HCT116 (cell line): ENCODE results near the gene NASP. TPM values are rescaled to one million over a fixed set of nuclear protein-coding genes. Genes with fewer than 3 reads are reported as not detected.

Source experiments
- ATAC-seq: fragments of 200-7000 bp; cut with Tn5 transposase; 2 replicates; pipeline ENCODE4 v1.9.1; 2020; ENCODE audit warnings: mild to moderate bottlenecking, moderate library complexity
- BruUV-seq: library from RNA; stranded (reverse); fragments of 400-500 nt; replicated peaks from 2 replicates; lab custom pipeline; 2021; lab: Mats Ljungman, UMichigan
- CTCF ChIA-PET: fragments of 300-600 bp; sonication (Branson Sonifier 250); formaldehyde crosslinking; loops from one replicate; lab custom pipeline; 2021; ENCODE audit warnings: antibody characterized with exemption; lab: Charles Lee
- POLR2A ChIA-PET: fragments of 300-600, 350-600 bp; sonication (Branson Sonifier 250); formaldehyde crosslinking; loops from one replicate; lab custom pipeline; 2021; ENCODE audit warnings: antibody characterized with exemption; lab: Charles Lee
- RAD21 ChIA-PET, 2 experiments: fragments of 300-600 bp; sonication (Branson Sonifier 250); formaldehyde crosslinking; loops; one replicate each; lab custom pipeline; 2023; ENCODE audit warnings: low total read pairs in 2 of 2; ENCODE audit not compliant: uncharacterized antibody in 2 of 2, unreplicated experiment in 2 of 2, low non-redundant PET in 1 of 2; lab: Charles Lee
- DNase-seq: peaks from one replicate; pipeline ENCODE4 v3.0.0-alpha.2; 2010; ENCODE audit warnings: low read depth, low spot score
- H2AFZ ChIP-seq: fragments of 200-600 bp; shearing (Covaris generic), sonication (generic); 2 replicates; pipeline ENCODE4 v1.6.1; 2017; ENCODE audit warnings: low read depth, mixed run types, mixed read lengths, antibody characterized with exemption, low read length; ENCODE audit not compliant: poor library complexity, severe bottlenecking
- H3K27ac ChIP-seq: 2 replicates; pipeline ENCODE4 v1.5.1; 2012; ENCODE audit warnings: low read depth, low read length
- H3K27me3 ChIP-seq: fragments of 200-600 bp; sonication (generic); 2 replicates; pipeline ENCODE4 v1.6.1; 2016; ENCODE audit warnings: mixed run types, low read length, mixed read lengths; ENCODE audit not compliant: insufficient read depth
- H3K36me3 ChIP-seq, 2 experiments: fragments of 200-500 bp in 1 of 2; fragments of 200-600 bp in 1 of 2; sonication (Bioruptor generic) in 1 of 2; sonication (generic) in 1 of 2; 2 replicates each; pipeline versions ENCODE4 v1.5.1 to v1.6.1; 2014 to 2016; ENCODE audit warnings: low read length in 2 of 2, inconsistent platforms in 1 of 2, mixed read lengths in 1 of 2, mixed run types in 1 of 2; ENCODE audit not compliant: insufficient read depth in 2 of 2, control insufficient read depth in 1 of 2
- H3K4me1 ChIP-seq, 2 experiments: fragments of 200-600 bp in 1 of 2; sonication (generic) in 1 of 2; 2 replicates each; pipeline versions ENCODE4 v1.5.1 to v1.6.1; 2012 to 2017; ENCODE audit warnings: low read length in 2 of 2, inconsistent platforms in 1 of 2, mild to moderate bottlenecking in 1 of 2, mixed read lengths in 1 of 2, mixed run types in 1 of 2, moderate library complexity in 1 of 2; ENCODE audit not compliant: insufficient read depth in 2 of 2, control insufficient read depth in 1 of 2
- H3K4me2 ChIP-seq: fragments of 200-600 bp; sonication (generic); 2 replicates; pipeline ENCODE4 v1.6.1; 2017; ENCODE audit warnings: mixed run types, low read length, mixed read lengths
- H3K4me3 ChIP-seq, 2 experiments: fragments of 200-600 bp in 1 of 2; sonication (generic) in 1 of 2; replicated peaks in 1 of 2; 2 replicates each; pipeline ENCODE4 v1.5.1; 2011 to 2016; ENCODE audit warnings: low read length in 2 of 2, control low read depth in 1 of 2, low read depth in 1 of 2, mild to moderate bottlenecking in 1 of 2, mixed read lengths in 1 of 2, mixed run types in 1 of 2
- H3K79me2 ChIP-seq: fragments of 200-600 bp; sonication (generic); 2 replicates; pipeline ENCODE4 v1.6.1; 2017; ENCODE audit warnings: mild to moderate bottlenecking, mixed run types, low read length, moderate library complexity, mixed read lengths; ENCODE audit not compliant: insufficient read depth
- H3K9ac ChIP-seq: fragments of 200-600 bp; sonication (generic); 2 replicates; pipeline ENCODE4 v1.6.1; 2016; ENCODE audit warnings: low read length, mixed read lengths
- H3K9me2 ChIP-seq: fragments of 200-600 bp; sonication (generic), shearing (Covaris generic); 2 replicates; pipeline ENCODE4 v1.6.1; 2017; ENCODE audit warnings: mixed run types, mild to moderate bottlenecking, moderate library complexity; ENCODE audit not compliant: insufficient read depth
- H3K9me3 ChIP-seq, 2 experiments: fragments of 200-500 bp in 1 of 2; fragments of 200-600 bp in 1 of 2; sonication (Bioruptor generic) in 1 of 2; sonication (generic) in 1 of 2; 2 replicates each; pipeline ENCODE4 v1.6.1; 2014 to 2017; ENCODE audit warnings: low read length in 2 of 2, mixed read lengths in 2 of 2, inconsistent platforms in 1 of 2, low read depth in 1 of 2, mild to moderate bottlenecking in 1 of 2, mixed run types in 1 of 2, moderate library complexity in 1 of 2; ENCODE audit not compliant: control insufficient read depth in 1 of 2, insufficient read depth in 1 of 2
- H4K20me1 ChIP-seq: fragments of 200-600 bp; sonication (generic), shearing (Covaris generic); 2 replicates; pipeline ENCODE4 v1.6.1; 2017; ENCODE audit warnings: mixed run types, mild to moderate bottlenecking, moderate library complexity; ENCODE audit not compliant: insufficient read depth
- EGR1 ChIP-seq: IDR thresholded peaks from 2 replicates; pipeline ENCODE4 v1.6.1; 2012; ENCODE audit warnings: low read depth
- RAD21 ChIP-seq: IDR thresholded peaks from 2 replicates; pipeline ENCODE4 v1.6.1; 2012; ENCODE audit warnings: low read depth, mild to moderate bottlenecking
- REST ChIP-seq: IDR thresholded peaks from 2 replicates; pipeline ENCODE4 v1.6.1; 2012; ENCODE audit warnings: low read depth
- intact Hi-C: fragments of 100-400 bp; cut with micrococcal nuclease; formaldehyde crosslinking; loops from 2 replicates; pipeline ENCODE4 v1.10.0; 2022
- total RNA-seq: library from RNA; stranded (reverse); gene quantifications from one replicate; pipeline ENCODE4 v1.2.1, GENCODE V29; 2021; ENCODE audit not compliant: unreplicated experiment

Gene NASP
- total RNA-seq, 1 experiment from 2014 or later, result 185 TPM

- ChIA-PET POLR2A (interaction anchor here (0.6 to 0.9 kb wide), 2 partner anchors 15 to 42 kb away, joined by 4 read pairs; partner anchors contain the start of gene PRDX1), CTCF (no interaction called here)
- Histone ChIP-seq H3K27me3 (no peaks in the 10 kb centered on the region), H3K79me2 (peaks cover 36% of the 10 kb centered on the region)
- TF ChIP-seq REST (no peak), EGR1 (no peak)
- TF ChIP-seq, all 23 proteins: peak for 0
- peaks cover 17 to 39% of the 10 kb centered on the region in 2 experiments for H3K36me3 ChIP-seq
- no peak overlapping the region for H3K27ac ChIP-seq
- H3K9me3 ChIP-seq, result no peaks in the 10 kb centered on the region
- H3K4me1 ChIP-seq, result no peaks in the 10 kb centered on the region
- DNase-seq (no peak), ATAC-seq (no peak)
- H3K4me3 ChIP-seq, result no peak overlapping the region
- no peak overlapping the region for H3K4me2 ChIP-seq
- intact Hi-C loops, result no loop called here
- H2AFZ ChIP-seq, result no peak overlapping the region
- no peak overlapping the region for H3K9ac ChIP-seq
- BruUV-seq, result no TSS peak
- RAD21 ChIA-PET, result no interaction called here
- no peaks in the 10 kb centered on the region for H4K20me1 ChIP-seq
- H3K9me2 ChIP-seq, result no peaks in the 10 kb centered on the region
These were observed 20.0 kb upstream of the NASP start for GRCh38 chr1:45563843-45564242.

- BruUV-seq, result no TSS peak
- intact Hi-C loops, result no loop called here
These were observed 17.1 kb upstream of the NASP start for GRCh38 chr1:45566722-45567121.

More at GRCh38 chr1:45566722-45567121, 17.1 kb upstream of the NASP start:
- no peaks in the 10 kb centered on the region for H3K9me3 ChIP-seq
- H3K4me3 ChIP-seq, result no peak overlapping the region
- CTCF ChIA-PET, result interaction anchor here (0.6 kb wide), 1 partner anchor 54 kb away, joined by 3 read pairs; no protein-coding TSS in a partner anchor
- H2AFZ ChIP-seq, result no peak overlapping the region
- POLR2A ChIA-PET, result interaction anchor here (0.7 to 1.4 kb wide), 2 partner anchors 17 to 46 kb away, joined by 3 read pairs; no protein-coding TSS in a partner anchor
- peaks cover 15% of the 10 kb centered on the region for H3K79me2 ChIP-seq
- H3K4me2 ChIP-seq, result no peak overlapping the region
- H3K9me2 ChIP-seq, result no peaks in the 10 kb centered on the region
- H3K27ac ChIP-seq, result no peak overlapping the region
- H3K36me3 ChIP-seq, result peaks cover 24 to 37% of the 10 kb centered on the region in 2 experiments
- DNase-seq, result no peak
- no peaks in the 10 kb centered on the region for H3K4me1 ChIP-seq
- no peaks in the 10 kb centered on the region for H4K20me1 ChIP-seq
- no peak for ATAC-seq
- TF ChIP-seq RAD21, result no peak
- H3K27me3 ChIP-seq, result no peaks in the 10 kb centered on the region
- RAD21 ChIA-PET, result no interaction called here
- no peak overlapping the region for H3K9ac ChIP-seq
